ENCODE data around the gene CCDC92B. TPM values are rescaled to one million over a fixed set of nuclear protein-coding genes. Genes with fewer than 3 reads are reported as not detected.
"Not testable (repeated sequence)": the region's sequence is repeated elsewhere in the genome, so short reads cannot be mapped to it uniquely, and the experiment has no call there.

Gene CCDC92B
- total RNA-seq, 1 donor from 2014 or later = not detected

DNA sequence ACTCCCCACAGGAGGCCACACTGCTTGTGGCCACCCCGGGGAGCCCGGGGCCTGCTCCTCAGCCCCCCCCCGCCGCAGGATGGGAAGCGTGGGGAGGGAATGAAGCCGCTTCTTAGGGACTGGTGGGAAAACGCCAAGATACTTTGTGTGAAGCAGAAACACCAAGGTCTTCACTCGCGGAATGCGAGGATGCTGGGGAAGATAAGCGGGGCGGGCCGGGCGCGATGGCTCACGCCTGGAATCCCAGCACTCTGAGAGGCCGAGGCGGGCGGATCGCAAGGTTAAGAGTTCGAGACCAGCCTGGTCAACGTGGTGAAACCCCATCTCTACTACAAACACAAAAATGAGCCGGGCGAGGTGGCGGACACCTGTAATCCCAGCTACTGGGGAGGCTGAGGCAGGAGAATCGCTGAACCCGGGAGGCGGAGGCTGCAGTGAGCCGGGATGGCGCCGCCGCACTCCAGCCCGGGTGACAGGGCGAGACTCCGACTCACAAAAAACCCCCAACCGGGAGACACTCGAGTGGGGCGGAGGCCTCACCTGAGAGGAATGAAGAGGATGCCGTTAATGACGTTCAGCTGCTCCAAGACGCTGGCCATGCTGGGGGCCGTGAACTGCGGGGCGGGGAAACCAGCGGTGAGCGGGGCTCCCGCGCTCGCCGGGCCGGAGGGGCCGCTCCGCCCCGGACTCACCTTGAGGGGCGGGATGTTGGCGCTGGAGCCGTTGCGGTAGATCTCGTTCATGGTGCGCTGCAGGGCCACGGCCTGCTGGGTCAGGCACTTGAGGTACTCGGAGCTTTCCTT, 58.2 kb downstream of the CCDC92B start:
- no peak for DNase-seq (ENCODE audit: extremely low read depth, low read depth, low spot score)

- DNase-seq (ENCODE audit: extremely low read depth, low read depth, low spot score) = no peak
These were observed 59.0 kb downstream of the CCDC92B start for GRCh38 chr17:2690165-2691068.

DNA sequence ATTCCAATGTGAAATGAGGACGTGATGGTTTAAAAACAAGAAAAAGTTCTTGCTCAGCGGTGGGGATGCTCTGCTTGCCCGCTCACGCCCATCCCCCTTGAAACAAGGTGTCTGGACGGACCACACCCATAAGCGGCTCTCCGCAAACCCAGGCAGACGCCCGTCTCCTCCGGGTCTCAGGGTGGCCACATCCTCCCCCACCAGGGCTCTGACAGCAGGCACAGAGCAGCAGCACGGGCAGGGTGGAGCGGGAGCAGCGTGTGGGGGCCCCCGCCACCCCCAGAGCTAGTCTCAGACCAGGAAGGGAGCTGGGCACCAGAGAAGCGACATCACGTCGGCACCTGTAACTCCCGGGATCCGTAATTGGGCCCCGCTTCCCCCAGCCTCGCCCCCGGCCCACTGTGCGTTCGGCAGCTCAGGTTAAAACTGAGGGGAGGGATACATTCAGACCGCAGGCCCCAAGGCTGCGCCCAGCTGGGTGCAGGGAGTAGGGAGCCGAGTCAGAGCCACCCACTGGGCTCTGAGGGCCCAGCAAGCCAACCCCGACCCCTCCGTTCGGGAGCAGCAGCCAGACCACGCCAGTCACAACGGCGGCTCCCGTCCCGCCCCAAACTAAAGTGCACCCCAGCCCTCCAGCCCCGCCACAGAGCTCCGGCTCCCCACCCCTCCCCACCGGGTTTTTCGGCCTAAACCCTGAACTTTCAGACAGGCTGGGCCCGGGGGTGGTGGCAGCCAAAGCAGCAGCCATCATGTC, 59.9 kb downstream of the CCDC92B start:
- DNase-seq (ENCODE audit: extremely low read depth, low read depth, low spot score) = no peak

- DNase-seq (ENCODE audit: extremely low read depth, low read depth, low spot score) = no peak
These were observed 60.8 kb downstream of the CCDC92B start for GRCh38 chr17:2688351-2689342.

- DNase-seq (ENCODE audit: extremely low read depth, low read depth, low spot score) = no peak
These were observed 62.4 kb downstream of the CCDC92B start for GRCh38 chr17:2687074-2687418.

DNA sequence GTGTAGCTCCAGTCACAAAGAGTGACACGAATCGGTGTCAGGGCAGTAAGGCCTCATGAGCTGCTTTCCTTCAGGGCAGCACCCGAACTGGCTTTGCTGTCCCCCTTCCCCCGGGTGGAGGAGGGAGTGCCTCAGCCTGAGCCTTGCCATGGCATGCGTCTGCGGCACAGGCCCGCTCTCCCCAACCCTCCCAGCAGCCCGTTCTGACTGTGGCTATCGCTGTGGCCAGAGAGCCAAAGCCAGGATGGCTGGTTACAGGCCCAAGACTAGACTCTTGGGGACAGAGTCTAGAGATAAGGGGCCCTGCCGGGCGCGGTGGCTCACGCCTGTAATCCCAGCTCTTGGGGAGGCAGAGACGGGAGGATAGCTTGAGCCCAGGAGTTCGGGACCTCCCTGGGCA, 63.8 kb downstream of the CCDC92B start:
- no peak for DNase-seq (ENCODE audit: extremely low read depth, low read depth, low spot score)

DNA sequence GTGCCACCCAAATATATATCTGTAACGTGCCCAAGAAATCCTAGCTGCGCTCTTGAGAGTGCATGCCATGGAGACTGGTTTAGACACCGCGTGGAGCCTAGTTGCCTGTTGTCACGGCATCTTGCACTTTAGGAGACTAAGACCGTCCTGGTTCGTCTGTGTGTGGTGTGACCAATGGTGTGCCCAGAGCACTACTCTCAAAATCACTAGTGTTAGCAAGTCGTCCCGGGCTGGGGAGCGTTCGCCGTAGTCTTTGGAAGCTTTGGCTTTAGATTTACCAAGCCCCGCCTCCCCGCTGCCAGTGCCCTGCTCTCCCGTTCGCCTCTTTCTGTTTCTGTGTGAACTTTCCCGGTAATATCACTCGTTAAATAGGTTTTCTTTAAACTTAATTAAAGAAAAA, 64.9 kb downstream of the CCDC92B start:
- DNase-seq (ENCODE audit: extremely low read depth, low read depth, low spot score) = no peak

DNA sequence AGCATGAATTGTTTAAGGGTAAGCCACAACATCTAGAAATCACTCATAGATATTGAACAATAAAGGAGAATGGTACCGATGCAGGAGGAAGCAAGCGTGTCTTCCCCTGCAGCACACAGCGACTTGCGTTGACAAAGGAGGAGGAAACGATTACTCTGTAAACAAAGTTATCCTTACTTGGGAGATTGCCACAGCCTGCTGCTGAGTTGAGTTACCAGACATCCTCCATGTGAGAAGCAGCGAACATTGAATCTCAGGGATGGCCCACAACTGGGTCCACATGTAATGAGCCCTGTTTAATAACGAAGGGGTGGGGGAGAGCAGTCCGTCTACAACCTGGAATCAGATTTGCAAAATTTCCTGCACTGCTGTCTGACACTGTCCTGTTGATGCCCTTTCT, 65.5 kb downstream of the CCDC92B start:
- no peak for DNase-seq (ENCODE audit: extremely low read depth, low read depth, low spot score)

DNA sequence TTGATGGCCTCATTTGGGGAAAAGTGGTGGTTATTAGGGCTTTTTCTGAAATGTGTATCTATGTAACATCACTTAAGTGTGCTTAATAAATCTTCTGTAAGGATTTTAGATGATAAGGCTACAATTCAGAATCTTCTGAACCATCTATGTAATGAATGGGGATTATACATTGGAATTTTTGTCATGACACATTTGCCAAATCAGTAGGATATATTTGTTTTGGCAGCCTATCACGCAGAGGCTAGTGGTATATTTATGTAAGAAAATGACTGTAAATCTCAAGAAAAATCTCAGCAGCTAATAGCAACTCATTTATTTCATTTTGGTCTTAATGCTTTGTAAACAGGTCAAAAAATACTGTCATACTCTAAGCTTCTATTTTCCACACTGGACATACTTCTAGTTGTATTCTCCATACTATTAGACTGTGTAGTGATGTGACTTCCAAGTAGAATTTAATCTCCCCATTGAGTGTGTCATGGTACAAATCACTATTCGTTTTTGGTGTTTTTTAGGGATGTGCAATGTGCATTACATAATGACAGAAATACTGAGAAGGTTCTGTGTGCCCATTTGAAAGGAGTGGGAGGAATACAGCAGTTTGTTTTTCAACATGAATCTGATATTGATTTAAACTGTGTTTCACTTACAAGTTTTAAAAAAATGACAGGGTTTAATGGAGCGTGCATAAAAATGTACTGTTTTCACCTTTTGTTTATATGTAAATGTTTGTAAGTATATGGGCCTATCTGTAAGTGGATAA, 67.1 kb downstream of the CCDC92B start:
- no peak for DNase-seq (ENCODE audit: extremely low read depth, low read depth, low spot score)

DNA sequence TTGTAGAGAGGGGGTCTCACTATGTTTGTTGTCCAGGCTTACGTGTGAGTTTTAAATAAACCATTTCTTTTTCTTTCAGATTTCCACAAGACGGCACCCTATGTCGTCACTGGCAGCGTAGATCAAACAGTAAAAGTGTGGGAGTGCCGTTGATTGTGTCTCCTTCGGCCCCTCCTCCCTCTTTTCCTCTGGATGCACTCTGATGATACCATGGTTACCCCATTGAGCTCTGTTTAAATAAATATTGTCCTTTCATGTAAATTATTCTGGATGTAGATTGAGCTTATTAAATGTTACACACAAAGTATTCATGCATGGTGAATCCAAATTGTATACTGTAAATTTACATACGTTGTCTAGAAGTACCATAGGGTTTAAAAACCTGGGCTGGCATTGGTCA, 67.8 kb downstream of the CCDC92B start:
- no peak for DNase-seq (ENCODE audit: extremely low read depth, low read depth, low spot score)

- no peak for DNase-seq (ENCODE audit: extremely low read depth, low read depth, low spot score)
These were observed 68.5 kb downstream of the CCDC92B start for GRCh38 chr17:2680961-2681360.

- not testable (repeated sequence) for DNase-seq (ENCODE audit: extremely low read depth, low read depth, low spot score)
These were observed 70.2 kb downstream of the CCDC92B start for GRCh38 chr17:2679247-2679646.

Other genes with a start within 250 kb of the CCDC92B start
- gene METTL16, start 237.8 kb downstream of the CCDC92B start, total RNA-seq = 20.9 and 34.2 TPM in 2 replicates
- 57.7 and 87.5 TPM in 2 replicates for gene PAFAH1B1, start 156.0 kb downstream of the CCDC92B start, total RNA-seq
- 63.3 and 80.3 TPM in 2 replicates for gene CLUH, start 37.9 kb downstream of the CCDC92B start, total RNA-seq
- 5.1 and 9.4 TPM in 2 replicates for gene RAP1GAP2, start 46.8 kb upstream of the CCDC92B start, total RNA-seq

All from glomerular endothelial cell (primary cell).